HG03469 (cell line): Measurements from ENCODE around the gene UBE2D2.
"Not testable (repeated sequence)": the region's sequence is repeated elsewhere in the genome, so short reads cannot be mapped to it uniquely, and the experiment has no call there.

Experiments
- ATAC-seq: cut with Tn5 transposase; IDR thresholded peaks from one replicate; pipeline ENCODE4 v1.9.1; 2021; ENCODE audit warnings: mild to moderate bottlenecking, moderate library complexity, moderate number of reproducible peaks; ENCODE audit not compliant: unreplicated experiment

The UBE2D2 gene

DNA sequence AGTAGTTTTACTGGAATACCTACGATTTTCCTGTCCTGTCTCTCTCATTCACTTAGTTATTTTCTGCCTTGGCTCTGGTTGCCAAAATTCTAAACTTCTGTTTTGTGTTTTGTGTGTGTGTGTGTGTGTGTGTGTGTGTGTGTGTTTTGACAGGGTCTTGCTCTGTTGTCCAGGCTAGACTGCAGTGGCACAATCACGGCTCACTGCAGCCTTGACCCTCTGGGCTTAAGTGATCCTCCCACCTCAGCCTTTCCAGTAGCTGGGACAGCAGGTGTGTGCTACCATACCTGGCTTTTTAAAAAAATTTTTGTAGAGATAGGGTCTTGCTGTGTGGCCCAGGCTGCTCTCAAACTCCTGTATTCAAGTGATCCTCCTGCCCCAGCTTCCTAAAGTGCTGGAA is 17.2 kb downstream of the UBE2D2 start:
- no peak for ATAC-seq

DNA sequence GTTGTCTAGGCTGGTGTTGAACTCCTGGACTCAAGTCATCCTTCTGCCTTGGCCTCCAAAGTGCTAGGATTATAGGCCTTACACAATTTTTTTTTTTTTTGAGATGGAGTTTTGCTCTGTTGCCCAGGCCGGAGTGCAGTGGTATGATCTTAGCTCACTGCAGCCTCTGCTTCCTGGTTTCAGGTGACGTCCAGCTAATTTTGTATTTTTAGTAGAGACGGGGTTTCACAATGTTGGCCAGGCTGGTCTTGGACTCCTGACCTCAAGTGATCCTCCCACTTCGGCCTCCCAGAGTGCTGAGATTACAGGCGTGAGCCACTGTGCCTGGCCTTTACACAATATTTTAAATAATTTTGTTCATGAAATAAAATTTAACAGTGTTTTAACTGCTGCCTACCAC is 21.0 kb downstream of the UBE2D2 start:
- ATAC-seq, result not testable (repeated sequence)

DNA sequence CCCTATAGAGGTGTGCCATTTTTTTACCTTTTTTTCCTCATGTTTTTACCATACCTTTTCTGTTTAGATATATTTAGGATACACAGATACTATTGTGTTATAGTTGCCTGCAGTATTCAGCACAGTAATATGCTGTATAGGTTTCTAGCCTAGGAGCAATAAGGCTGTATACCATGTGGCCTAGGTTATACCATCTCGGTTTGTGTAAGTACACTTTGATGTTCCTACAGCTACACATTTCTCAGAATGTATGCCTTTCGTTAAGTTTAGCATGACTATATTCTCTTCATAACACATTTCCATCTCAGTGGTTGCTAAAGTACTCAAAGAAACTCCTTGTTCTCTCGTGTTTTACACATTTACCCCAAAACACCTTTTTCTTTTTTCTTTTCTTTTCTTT is 23.0 kb downstream of the UBE2D2 start:
- no peak for ATAC-seq

DNA sequence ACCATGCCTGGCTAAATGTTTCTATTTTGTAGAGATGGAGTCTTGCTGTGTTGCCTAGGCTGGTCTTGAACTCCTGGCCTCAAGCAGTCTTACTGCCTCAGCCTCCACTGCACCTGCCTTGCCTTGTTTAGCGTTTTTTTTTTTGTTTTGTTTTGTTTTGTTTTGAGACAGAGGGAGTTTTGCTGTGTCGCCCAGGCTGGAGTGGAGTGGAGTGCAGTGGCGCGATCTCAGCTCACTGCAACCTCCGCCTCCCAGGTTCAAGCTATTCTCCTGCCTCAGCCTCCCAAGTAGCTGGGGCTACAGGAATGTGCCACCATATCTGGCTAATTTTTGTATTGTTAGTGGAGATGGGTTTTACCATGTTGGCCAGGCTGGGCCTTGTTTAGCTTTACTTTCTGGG is 27.0 kb downstream of the UBE2D2 start:
- ATAC-seq, result not testable (repeated sequence)

DNA sequence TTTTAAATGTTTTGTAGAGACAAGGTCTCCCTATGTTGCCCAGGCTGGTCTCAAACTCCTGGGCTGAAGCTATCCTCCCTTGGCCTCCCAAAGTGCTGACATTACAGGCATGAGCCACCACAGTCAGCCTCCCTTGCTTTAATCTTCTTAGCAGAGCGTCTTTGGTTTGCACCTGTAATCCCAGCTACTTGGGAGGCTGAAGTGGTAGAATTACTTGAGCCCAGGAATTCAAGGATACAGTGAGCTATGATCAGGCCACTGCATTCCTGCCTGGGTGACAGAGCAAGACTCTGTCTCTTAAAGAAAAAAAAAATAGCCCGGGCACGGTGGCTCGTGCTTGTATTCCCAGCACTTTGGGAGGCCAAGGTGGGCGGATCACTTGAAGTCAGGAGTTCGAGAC is 27.8 kb downstream of the UBE2D2 start:
- no peak for ATAC-seq

DNA sequence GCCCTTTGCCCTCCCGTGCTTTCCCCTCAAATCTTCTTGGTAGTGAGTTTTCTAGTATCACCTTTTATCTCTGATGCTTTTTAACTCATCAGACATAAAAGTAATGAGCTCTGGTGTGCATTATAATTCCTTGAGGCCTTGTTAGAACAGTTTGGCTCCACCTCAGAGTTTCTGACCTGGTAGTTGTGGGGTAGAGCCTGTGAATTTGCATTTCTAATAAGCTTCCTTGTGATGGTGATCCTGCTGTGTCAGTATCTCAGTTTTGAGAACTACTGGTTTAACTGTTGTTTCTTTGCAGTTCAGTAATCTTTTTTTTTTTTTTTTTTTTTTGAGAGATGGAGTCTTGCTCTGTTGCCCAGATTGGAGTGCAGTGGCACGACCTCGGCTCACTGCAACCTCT is 31.1 kb downstream of the UBE2D2 start:
- ATAC-seq, result no peak

DNA sequence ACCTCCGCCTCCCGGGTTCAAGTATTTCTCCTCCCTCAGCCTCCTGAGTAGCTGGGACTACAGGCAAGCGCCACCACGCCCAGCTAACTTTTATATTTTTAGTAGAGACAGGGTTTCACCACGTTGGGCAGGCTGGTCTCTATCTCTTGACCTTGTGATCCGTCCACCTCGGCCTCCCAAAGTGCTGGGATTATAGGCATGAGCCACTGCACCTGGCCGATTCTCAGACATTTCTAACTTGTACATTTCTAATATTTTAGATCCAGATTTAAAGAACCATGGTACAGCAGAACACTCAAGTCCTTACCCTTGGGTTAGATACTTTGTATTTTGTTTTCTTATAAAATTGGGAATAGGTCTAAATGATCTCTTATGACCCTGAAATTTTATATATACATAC is 31.9 kb downstream of the UBE2D2 start:
- not testable (repeated sequence) for ATAC-seq

DNA sequence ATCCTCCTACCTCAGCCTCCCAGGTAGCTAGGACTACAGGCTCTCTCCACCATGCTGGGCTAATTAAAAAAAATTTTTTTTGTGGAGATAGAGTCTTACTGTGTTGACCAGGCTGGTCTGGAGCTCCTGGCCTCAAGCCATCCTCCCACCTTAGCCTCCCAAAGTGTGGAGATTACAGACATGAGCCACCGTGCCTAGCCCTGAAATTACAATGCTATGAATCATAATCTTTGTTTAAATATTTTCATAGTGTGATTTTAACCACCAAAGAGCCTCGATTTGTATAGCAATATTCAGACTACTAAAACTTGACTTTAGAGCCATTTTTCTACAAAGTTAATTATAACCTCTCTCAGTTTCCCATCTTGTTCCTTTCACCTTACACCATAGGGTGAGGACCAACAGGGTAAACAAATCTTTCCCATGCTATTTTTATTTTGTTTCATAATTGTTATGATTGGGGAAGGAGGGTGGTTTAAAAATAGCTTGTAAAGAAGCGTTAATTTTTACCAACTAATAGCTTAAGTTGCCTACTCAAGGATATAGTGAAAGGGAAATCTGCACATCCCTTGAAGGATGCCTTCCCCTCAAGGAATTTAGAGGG is 32.7 kb downstream of the UBE2D2 start:
- ATAC-seq, result no peak

DNA sequence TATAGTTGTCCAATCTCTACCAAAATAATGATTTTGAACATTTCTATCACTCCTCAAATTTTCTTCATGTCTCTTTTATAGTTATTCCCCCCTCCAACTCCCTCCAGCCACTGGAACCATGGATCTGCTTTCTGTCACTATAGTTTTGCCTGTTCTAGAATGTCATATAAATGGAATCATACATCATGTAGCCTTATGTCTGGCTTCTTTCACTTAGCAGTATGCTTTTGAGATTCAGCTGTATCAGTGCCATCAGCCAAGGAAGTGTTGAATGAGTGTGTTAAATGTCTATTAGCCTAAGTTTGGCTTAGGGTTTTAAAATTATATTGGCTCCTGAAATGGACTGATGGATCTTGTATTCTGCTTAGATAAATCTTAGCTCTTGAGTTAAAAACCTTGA is 36.0 kb downstream of the UBE2D2 start:
- no peak for ATAC-seq

DNA sequence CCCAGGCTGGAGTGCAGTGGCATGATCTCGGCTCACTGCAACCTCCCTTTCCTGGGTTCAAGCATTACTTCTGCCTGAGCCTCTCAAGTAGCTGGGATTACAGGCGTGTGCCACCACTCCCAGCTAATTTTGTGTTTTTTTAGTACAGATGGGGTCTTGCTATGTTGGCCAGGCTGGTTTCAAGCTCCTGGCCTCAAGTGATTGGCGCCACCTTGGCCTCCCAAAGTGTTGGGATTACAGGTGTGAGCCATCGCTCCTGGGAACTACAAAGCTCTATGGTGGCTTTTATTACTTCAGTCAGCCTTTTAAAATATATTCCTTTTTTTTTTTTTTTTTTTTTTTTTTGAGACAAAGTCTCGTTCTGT is 37.4 kb downstream of the UBE2D2 start:
- not testable (repeated sequence) for ATAC-seq

DNA sequence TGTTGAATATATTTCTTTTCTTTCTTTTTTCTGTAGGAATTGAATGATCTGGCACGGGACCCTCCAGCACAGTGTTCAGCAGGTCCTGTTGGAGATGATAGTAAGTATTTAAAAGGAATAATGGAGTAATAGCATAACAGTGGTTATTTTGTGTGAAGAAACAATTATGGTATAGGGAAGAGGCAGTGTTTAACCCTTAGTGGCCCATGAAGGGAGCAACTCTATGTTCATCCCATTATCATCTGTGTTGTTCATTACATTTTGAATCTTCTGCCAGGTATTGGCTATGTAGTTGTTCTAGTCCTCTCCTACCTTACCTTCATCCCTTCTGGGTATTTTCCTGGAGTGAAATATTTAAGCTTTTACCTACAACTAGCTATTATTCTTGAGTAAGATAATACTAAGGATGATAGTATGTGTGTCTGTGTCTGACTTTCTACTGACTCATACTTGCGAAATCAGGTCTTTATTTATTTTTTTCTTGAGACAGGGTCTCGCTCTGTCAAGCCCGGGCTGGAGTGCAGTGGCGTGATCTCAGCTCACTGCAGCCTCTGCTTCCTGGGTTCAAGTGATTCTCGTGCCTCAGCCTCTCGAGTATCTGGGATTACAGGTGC is 39.3 kb downstream of the UBE2D2 start:
- no peak for ATAC-seq

DNA sequence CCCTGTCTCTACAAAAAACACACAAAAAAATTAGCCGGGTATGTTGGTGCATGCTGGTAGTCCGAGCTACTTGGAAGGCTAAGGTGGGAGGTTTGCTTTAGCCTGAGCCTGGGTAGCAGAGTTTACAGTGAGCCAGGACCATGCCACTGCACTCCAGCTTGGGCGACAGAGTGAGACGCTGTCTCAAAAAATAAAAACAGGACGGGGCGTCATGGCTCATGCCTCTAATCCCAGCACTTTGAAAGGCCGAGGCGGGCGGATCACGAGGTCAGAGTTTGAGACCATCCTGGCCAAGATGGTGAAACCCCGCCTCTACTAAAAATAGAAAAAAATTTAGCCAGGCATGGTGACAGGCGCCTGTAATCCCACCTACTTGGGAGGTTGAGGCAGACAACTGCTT is 40.3 kb downstream of the UBE2D2 start:
- ATAC-seq, result no peak

DNA sequence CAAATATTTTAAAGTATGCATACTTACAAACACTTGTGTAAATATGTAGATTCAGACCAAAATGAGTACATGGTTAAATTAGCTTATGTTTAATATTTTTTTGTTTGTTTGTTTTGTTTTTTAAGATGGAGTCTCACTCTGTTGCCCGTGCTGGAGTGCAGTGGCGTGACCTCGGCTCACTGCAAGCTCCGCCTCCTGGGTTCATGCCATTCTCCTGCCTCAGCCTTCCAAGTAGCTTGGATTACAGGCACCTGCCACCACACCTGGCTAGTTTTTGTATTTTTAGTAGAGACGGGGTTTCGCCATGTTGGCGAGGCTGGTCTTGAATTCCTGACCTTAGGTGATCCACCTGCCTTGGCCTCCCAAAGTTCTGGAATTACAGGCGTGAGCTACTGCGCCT is 40.8 kb downstream of the UBE2D2 start:
- not testable (repeated sequence) for ATAC-seq

DNA sequence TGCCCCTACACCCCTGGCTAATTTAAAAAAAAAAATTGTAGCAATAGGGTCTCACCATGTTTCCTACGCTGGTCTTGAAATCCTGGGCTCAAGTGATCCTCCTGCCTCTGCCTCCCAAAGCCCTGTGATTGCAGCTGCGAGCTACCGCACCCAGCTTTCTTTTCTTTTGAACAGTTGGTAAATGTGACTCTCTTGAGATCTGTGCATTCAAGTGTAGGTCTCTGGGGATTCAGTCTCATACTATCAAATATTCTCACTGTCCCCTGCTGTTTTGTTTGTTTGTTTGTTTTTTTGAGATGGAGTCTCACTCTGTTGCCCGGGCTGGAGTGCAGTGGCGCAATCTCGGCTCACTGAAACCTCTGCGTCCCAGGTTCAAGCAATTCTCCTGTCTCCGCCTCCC is 44.7 kb downstream of the UBE2D2 start:
- no peak for ATAC-seq

DNA sequence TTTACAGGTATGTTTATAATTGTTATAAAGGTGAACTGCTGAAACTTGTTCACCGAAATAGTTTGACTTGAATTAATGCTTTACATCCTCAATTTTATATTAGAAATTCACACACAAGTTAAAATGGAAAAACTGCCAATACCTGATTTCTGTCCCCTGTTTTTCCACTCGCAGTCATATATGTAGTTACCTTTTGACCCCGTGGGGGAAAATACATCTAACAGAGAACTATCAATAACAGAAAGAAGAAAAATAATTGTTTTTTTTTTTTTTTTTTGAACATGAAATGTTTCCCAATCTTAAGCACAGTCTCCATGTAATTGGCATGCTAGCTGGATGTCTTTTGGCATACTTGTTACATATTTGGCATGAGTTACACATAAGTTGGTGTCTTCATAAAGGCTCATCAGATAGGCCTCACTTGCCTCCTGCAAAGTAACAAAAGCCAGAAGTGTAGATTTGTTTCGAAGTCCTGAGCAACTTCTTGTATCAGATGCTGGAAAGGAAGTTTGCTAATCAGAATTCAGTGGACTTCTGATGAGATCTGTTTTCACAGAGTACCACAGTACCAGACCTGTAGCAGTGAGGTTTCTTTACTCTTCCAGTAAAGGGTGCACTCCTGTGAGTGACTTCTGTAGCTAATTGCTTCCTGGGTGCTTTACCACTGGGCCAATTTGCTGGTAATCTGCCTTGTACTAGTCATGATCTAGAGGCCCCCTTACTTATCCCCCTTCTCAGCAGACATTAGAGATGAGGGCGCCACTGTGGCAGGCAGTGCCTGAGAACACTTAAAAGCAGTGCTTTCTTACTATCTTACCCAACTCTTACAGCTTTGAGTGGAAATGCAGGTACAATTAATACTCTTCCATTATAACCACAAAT is 50.8 kb downstream of the UBE2D2 start:
- no peak for ATAC-seq

DNA sequence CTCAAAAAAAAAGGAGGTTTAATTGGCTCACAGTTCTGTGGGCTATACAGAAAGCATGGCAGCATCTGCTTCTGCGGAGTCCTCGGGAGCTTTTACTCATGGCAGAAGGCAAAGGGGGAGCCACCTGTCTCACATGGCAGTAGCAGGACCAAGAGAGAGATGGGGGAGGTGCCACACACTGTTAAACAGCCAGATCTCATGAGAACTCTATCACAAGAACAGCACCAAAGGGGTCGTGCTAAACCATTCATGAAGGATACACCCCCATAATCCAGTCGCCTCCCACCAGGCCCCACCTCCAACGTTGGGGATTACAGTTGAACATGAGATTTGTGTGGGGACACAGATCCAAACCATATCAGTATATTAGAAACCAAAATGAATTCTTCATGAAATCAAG is 58.7 kb downstream of the UBE2D2 start:
- ATAC-seq, result no peak

DNA sequence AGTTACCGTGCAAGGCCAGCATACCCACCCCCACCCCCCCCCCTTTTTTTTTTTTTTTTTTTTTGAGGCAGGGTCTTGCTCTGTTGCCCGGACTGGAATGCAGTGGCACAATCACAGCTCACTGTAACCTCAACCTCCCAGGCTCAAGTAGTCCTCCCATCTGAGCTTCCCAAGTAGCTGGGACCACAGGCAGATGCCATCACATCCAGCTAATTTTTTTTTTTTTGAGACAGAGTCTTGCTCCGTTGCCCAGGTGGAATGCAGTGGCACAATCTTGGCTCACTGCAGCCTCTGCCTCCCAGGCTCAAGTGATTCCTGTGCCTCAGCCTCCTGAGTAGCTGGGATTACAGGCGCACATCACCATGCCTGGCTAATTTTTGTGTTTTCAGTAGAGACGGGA is 64.3 kb downstream of the UBE2D2 start:
- not testable (repeated sequence) for ATAC-seq

DNA sequence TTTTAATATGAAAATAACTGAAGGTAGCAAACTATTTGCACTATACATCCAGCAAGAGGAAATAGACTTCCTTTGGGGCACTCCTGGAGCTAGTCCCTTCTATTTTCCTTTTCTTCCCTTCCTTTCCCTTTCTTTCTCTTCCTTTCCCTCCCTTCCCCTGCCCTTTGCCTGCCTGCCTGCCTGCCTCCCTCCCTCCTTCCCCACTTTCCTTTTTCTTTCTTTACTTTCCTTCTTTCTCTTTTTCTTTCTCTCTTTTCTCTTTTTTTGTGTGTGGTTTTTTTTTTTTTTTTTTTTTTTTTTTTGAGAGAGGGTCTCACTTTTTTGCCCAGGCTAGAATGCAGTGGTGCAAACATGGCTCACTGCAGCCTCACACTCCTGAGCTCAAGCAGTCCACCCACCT is 69.7 kb downstream of the UBE2D2 start:
- ATAC-seq, result no peak

DNA sequence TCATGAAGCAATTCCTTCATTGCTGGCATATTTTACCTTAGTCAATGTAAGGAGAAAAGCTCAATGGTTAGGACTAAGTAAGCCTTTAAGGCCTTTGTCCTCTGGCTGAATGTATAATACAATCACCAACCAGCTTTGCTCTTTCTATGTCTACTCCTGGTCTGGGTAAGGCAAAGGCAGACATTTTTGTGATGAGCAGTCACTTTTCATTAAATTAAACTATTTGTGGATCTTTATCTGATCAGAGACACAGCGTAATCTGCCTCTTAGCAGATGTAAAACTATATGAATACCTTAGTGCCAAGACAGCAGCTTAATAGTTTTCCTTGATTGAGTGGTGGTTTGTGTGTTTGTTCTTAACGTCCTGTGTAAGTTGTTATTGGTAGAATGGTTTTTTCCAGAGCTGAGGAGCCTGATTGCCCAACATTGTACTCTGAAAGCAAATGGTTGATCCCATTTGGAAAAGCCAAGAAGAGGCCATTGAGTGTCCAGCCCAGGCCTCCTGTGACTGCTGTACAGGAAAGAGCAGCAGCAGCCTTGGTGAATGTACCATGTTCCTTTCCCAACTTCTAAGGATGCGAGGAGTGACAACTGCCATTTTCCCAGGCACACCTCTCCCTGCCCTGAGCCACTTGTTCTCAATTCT is 70.5 kb downstream of the UBE2D2 start:
- no peak for ATAC-seq

DNA sequence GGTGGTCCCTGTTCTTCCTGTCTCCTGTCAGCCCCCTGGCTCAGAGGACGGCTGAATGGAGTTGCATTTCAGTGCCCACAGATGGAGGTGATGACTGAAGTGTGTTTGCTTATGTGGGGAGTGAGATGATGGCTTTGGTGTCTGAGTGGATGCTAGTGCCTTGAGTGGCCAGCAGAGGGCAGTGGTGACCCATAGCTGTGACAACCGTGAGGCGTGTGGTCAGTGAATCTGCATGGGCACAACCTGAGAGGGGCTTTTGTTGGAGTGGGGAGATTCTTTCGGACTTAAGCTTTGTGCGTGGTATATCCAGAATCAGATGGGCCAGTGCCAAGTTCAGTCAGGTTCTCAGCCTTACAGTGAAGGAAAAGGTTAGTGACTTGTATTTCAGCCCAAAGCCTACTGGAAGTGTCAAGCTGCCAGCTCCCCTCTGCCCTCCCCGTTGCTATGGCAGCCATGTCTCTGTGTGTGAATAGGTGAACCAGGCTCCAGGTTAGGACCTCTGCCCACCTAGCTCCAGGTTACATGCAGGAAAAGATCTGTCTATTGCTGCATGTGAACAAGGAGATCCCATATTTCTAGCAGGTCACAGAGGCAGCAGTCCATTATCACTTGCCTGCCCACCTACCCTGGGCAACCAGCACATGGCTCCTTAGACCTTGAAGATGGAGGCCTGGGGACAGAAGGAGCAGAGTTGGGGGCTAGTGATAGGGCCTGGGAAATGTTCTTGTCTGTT is 72.3 kb downstream of the UBE2D2 start:
- ATAC-seq, result no peak

DNA sequence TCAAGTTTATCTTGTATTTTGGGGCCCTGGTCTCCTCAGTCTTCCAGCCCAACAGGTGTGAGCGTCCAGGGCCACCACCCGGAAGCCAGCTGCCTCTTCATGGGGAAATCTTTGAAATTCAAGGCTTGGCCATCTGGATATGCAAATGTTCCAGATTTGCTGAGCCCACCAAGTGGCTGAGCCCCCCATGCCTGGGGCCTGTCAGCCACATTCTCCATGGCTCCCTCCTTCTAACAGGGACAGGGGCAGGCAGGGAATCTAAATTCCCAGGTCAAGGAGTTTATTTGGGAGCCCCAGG is 72.8 kb downstream of the UBE2D2 start:
- ATAC-seq, result no peak
